ENCODE data around the gene SAFB2.

- TF ChIP-seq REST (IDR thresholded peaks at IDR 0.05; ENCODE audit: insufficient read depth in 1 of 2, low read depth in 2 of 2, low read length in 2 of 2), result no peak
- no peak for TF ChIP-seq FOXP2 (optimal IDR thresholded peaks at IDR 0.05; ENCODE audit: borderline replicate concordance, extremely low read depth, extremely low read length, insufficient read depth)
- no peak for TF ChIP-seq SIN3A (IDR thresholded peaks at IDR 0.05; ENCODE audit: borderline replicate concordance, insufficient read depth, low read length)
- TF ChIP-seq POLR2AphosphoS5 (IDR thresholded peaks at IDR 0.05; ENCODE audit: low read depth, low read length), result no peak
These were observed 18.6 kb upstream of the SAFB2 start for GRCh38 chr19:5641171-5641570.

Measured in PFSK-1 (cell line).